ENCODE results near the gene EYA2.

Gene EYA2

GRCh38 chr20:46894971-46895905 is 595 bp downstream of the EYA2 start:
- TF ChIP-seq CTCF (IDR thresholded peaks at IDR 0.05; ENCODE audit: borderline replicate concordance, control extremely low read depth, extremely low read depth, insufficient read depth, missing control alignments): no peak
- in situ Hi-C loops (cut with MboI; ENCODE audit: low sequenced_read_pairs, unreplicated experiment): no loop called here
- DNase-seq (ENCODE audit: low spot score): no peak

- in situ Hi-C loops (cut with MboI; ENCODE audit: low sequenced_read_pairs, unreplicated experiment): no loop called here
These were observed 1.2 kb downstream of the EYA2 start for GRCh38 chr20:46895906-46896242.

GRCh38 chr20:46897328-46897880 is 2.8 kb downstream of the EYA2 start:
- no peak for TF ChIP-seq CTCF (IDR thresholded peaks at IDR 0.05; ENCODE audit: borderline replicate concordance, control extremely low read depth, extremely low read depth, insufficient read depth, missing control alignments)
- in situ Hi-C loops (cut with MboI; ENCODE audit: low sequenced_read_pairs, unreplicated experiment): no loop called here

More at GRCh38 chr20:46895906-46896242, 1.2 kb downstream of the EYA2 start:
- TF ChIP-seq CTCF (IDR thresholded peaks at IDR 0.05; ENCODE audit: borderline replicate concordance, control extremely low read depth, extremely low read depth, insufficient read depth, missing control alignments): no peak
- no peak for DNase-seq (ENCODE audit: low spot score)

GRCh38 chr20:46898423-46898822 is 3.8 kb downstream of the EYA2 start:
- in situ Hi-C loops (cut with MboI; ENCODE audit: low sequenced_read_pairs, unreplicated experiment): no loop called here
- no peak for DNase-seq (ENCODE audit: low spot score)
- no peak for TF ChIP-seq CTCF (IDR thresholded peaks at IDR 0.05; ENCODE audit: borderline replicate concordance, control extremely low read depth, extremely low read depth, insufficient read depth, missing control alignments)

More at GRCh38 chr20:46897328-46897880, 2.8 kb downstream of the EYA2 start:
- DNase-seq (ENCODE audit: low spot score): no peak

- no peak for TF ChIP-seq CTCF (IDR thresholded peaks at IDR 0.05; ENCODE audit: borderline replicate concordance, control extremely low read depth, extremely low read depth, insufficient read depth, missing control alignments)
- no peak for DNase-seq (ENCODE audit: low spot score)
- in situ Hi-C loops (cut with MboI; ENCODE audit: low sequenced_read_pairs, unreplicated experiment): no loop called here
These were observed 5.0 kb downstream of the EYA2 start for GRCh38 chr20:46899621-46900020.

GRCh38 chr20:46900086-46900485 is 5.4 kb downstream of the EYA2 start:
- in situ Hi-C loops (cut with MboI; ENCODE audit: low sequenced_read_pairs, unreplicated experiment): no loop called here
- TF ChIP-seq CTCF (IDR thresholded peaks at IDR 0.05; ENCODE audit: borderline replicate concordance, control extremely low read depth, extremely low read depth, insufficient read depth, missing control alignments): no peak

More at GRCh38 chr20:46900086-46900485, 5.4 kb downstream of the EYA2 start:
- DNase-seq (ENCODE audit: low spot score): no peak

Measured in GM13976 (cell line).